Natural killer cell (primary cell): ENCODE data around the gene LRRC19. TPM values are rescaled to one million over a fixed set of nuclear protein-coding genes. Genes with fewer than 3 reads are reported as not detected.

Source experiments
- ATAC-seq, 3 donors: fragments of 150-1000 bp in 2 of 3; fragments of 200-7000 bp in 1 of 3; cut with Tn5 transposase; 1 replicate in 1 of 3; 2 replicates in 2 of 3; pipeline ENCODE4 v1.10.0; 2021; ENCODE audit warnings: mild to moderate bottlenecking in 2 of 3, moderate library complexity in 2 of 3
- DNase-seq, 2 donors: peaks; one replicate each; pipeline versions ENCODE4 v3.0.0 to v3.0.0-alpha.2; 2013 to 2021; ENCODE audit warnings: mixed read lengths in 1 of 2
- H3K27ac ChIP-seq: one replicate; pipeline ENCODE4 v1.5.1; 2013; ENCODE audit warnings: mild to moderate bottlenecking, low read length
- H3K27me3 ChIP-seq: one replicate; pipeline ENCODE4 v1.6.1; 2013; ENCODE audit warnings: low read length; ENCODE audit not compliant: control insufficient read depth, insufficient read depth
- H3K36me3 ChIP-seq: one replicate; pipeline ENCODE4 v1.6.1; 2013; ENCODE audit warnings: low read length; ENCODE audit not compliant: control insufficient read depth, insufficient read depth
- H3K4me1 ChIP-seq: one replicate; pipeline ENCODE4 v1.6.1; 2013; ENCODE audit warnings: low read length; ENCODE audit not compliant: control insufficient read depth, insufficient read depth
- H3K4me3 ChIP-seq: one replicate; pipeline ENCODE4 v1.5.1; 2013; ENCODE audit warnings: low read length
- H3K9me3 ChIP-seq: one replicate; pipeline ENCODE4 v1.6.1; 2013; ENCODE audit warnings: low read length; ENCODE audit not compliant: control insufficient read depth, insufficient read depth
- H3K27ac Mint-ChIP-seq, 2 donors: one replicate each; pipeline ENCODE4 v1.8.0; 2022; ENCODE audit warnings: mild to moderate bottlenecking in 2 of 2, mixed read lengths in 2 of 2, moderate library complexity in 1 of 2
- H3K27me3 Mint-ChIP-seq, 2 donors: one replicate each; pipeline ENCODE4 v1.8.0; 2022; ENCODE audit warnings: low read depth in 2 of 2, mixed read lengths in 2 of 2
- H3K36me3 Mint-ChIP-seq: one replicate; pipeline ENCODE4 v1.8.0; 2022; ENCODE audit warnings: mixed read lengths
- H3K4me1 Mint-ChIP-seq, 2 donors: one replicate each; pipeline ENCODE4 v1.8.0; 2022; ENCODE audit warnings: mixed read lengths in 2 of 2
- H3K4me3 Mint-ChIP-seq: one replicate; pipeline ENCODE4 v1.8.0; 2022; ENCODE audit warnings: mild to moderate bottlenecking, moderate library complexity, mixed read lengths
- H3K9me3 Mint-ChIP-seq, 2 donors: one replicate each; pipeline ENCODE4 v1.8.0; 2022; ENCODE audit warnings: mixed read lengths in 2 of 2
- WGBS: methylation state at CpG from one replicate; pipeline ENCODE4 v1.1.7; 2013; ENCODE audit warnings: missing lambda C conversion rate; ENCODE audit not compliant: insufficient coverage; 5-methylcytosine and 5-hydroxymethylcytosine counted together
- intact Hi-C: fragments of 100-400 bp; cut with micrococcal nuclease; formaldehyde crosslinking; loops from one replicate; pipeline ENCODE4 v1.14.2; 2022
- total RNA-seq, 4 donors: library from RNA; stranded (reverse); fragments of 120-200 nt in 1 of 4; gene quantifications; one replicate each; pipeline versions ENCODE4 v1.2.3 to v1.2.4, GENCODE V29; 2013 to 2022
- TF ChIP-seq, protein P1 (sequence below): fragments of 200-600 bp; IDR thresholded peaks from one replicate; pipeline ENCODE4 v1.8.0; 2022; ENCODE audit warnings: antibody characterized with exemption

Gene LRRC19
- total RNA-seq, 3 donors from 2014 or later (not counting 1 experiment from before 2014, with no cell fraction given): not detected

DNA sequence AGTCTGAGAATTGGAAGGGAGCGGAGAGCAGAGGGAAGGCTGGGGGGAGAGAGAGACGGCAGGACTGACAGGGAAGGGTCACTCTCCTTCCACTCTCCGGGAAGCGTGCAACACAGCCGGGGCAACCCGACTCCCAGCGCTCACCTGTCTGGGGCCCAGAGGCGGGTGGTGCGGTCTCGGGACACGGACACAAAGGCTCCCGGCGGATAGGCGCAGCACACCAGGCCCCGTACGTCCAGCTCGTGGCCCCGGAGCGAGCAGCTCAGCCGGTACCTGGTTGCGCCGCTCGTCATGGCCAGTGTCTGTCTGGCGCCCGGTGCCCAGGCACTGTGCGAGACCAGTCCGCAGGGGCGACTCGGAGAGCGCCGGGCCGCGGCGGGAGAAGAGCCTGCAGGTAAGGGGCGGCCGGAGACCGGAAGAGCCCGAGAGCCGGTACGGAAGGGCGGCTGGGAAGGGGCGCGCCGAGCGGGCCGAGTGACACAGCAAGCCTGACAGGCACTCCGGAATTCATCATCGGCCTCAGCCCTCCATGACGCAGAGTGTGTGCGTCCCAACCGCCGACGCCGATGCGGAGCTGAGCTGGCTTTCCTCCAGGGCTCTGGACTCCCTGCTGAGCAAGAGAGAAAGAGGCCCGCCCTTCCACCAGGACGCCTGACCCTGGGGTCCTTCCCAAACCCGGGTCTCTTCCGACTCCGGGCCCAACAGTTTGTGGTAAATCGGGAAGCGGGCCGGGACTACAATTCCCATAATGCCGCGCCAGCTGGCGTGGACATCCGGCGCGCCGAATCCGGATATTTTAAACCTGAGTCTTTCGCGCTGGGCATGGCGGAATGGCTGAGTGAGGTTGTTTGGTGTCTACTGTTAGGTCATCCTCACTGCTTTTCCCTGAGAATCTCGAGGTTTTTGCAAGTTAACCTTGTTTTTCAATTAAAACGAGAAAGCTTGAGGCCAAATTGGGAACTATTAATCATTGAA, 58.4 kb downstream of the LRRC19 start, which contains the start of gene PLAA:
TSS of gene PLAA (minus strand) at position 490 of the 975 bp plus-strand sequence. CDS start at position 293, 197 bp downstream.
- Mint-ChIP-seq H3K27ac (peak within 1 kb of the TSS; percentile 99 to 100), H3K9me3 (no peaks in the 10 kb centered on the region), H3K4me1 (peaks cover 36 to 41% of the 10 kb centered on the region in 2 donors), H3K36me3 (no peaks in the 10 kb centered on the region), H3K27me3 (peaks cover 0 to 7% of the 10 kb centered on the region in 2 donors), H3K4me3 (peak within 1 kb of the TSS; percentile 97)
- intact Hi-C loops: loop anchor here (1.0 kb wide), 2 partner anchors 9 to 55 kb away; partner anchors contain the start of genes CAAP1 and IFT74
- Histone ChIP-seq H3K27me3 (no peaks in the 10 kb centered on the region), H3K4me1 (peaks cover 14% of the 10 kb centered on the region), H3K36me3 (peaks cover 5% of the 10 kb centered on the region), H3K4me3 (peak within 1 kb of the TSS; percentile 76), H3K27ac (peak within 1 kb of the TSS; percentile 92), H3K9me3 (no peaks in the 10 kb centered on the region)
- DNase-seq (peak; percentile 87 to 92), ATAC-seq (peak; percentile 93 to 97 (median 95))
- TF ChIP-seq, protein P1, sequence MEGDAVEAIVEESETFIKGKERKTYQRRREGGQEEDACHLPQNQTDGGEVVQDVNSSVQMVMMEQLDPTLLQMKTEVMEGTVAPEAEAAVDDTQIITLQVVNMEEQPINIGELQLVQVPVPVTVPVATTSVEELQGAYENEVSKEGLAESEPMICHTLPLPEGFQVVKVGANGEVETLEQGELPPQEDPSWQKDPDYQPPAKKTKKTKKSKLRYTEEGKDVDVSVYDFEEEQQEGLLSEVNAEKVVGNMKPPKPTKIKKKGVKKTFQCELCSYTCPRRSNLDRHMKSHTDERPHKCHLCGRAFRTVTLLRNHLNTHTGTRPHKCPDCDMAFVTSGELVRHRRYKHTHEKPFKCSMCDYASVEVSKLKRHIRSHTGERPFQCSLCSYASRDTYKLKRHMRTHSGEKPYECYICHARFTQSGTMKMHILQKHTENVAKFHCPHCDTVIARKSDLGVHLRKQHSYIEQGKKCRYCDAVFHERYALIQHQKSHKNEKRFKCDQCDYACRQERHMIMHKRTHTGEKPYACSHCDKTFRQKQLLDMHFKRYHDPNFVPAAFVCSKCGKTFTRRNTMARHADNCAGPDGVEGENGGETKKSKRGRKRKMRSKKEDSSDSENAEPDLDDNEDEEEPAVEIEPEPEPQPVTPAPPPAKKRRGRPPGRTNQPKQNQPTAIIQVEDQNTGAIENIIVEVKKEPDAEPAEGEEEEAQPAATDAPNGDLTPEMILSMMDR: no peak
- whole genome bisulfite sequencing: under 1% methylated on average over 76 of the region's 76 CpGs

DNA sequence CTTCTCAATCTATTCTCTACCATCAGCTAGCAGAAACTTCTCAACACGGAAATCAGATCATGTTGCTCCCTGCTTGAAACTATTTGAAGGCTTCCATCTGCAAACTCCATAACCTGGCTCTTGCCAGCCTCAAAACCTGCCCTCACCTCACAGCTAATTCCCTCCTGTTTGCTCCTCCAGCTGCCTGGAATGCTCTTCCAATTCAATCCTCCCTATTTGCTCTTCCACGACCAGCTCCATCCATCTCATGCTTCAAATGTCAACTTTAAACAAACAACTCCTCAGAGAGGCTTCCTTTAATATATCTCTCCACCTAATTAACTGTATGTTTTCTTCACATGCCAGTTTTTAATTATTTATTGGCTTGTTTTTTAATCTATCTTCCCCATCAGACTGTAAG, 59.9 kb downstream of the LRRC19 start:
- WGBS: 79% methylated on average over 2 of the region's 2 CpGs
- Mint-ChIP-seq H3K4me3 (peak overlapping the region; percentile 97), H3K36me3 (no peaks in the 10 kb centered on the region), H3K27ac (peak overlapping the region; percentile 99 to 100), H3K27me3 (peaks cover 0 to 7% of the 10 kb centered on the region in 2 donors), H3K9me3 (no peaks in the 10 kb centered on the region), H3K4me1 (peaks cover 48 to 55% of the 10 kb centered on the region in 2 donors)
- Histone ChIP-seq H3K9me3 (no peaks in the 10 kb centered on the region), H3K4me1 (peaks cover 14% of the 10 kb centered on the region), H3K4me3 (no peak overlapping the region), H3K27ac (no peak overlapping the region), H3K36me3 (peaks cover 5% of the 10 kb centered on the region), H3K27me3 (no peaks in the 10 kb centered on the region)
- ATAC-seq: no peak
- TF ChIP-seq, protein P1: no peak
- peak in 1 of 2 donors; percentile 2 for DNase-seq
- intact Hi-C loops: no loop called here

Other genes starting within 250 kb of the LRRC19 start
- 10 to 100 TPM; 12.6 to 16.8 (median 15.2) TPM for gene CAAP1, start 112.9 kb downstream of the LRRC19 start, total RNA-seq
- 10 to 100 TPM; 38.1 to 51.2 (median 45.5) TPM for gene PLAA, start 58.4 kb downstream of the LRRC19 start, total RNA-seq
- 1 to 10 TPM; 6.0 to 8.7 (median 7.0) TPM for gene IFT74, start 49.3 kb downstream of the LRRC19 start, total RNA-seq
- not detected for gene TEK, start 103.6 kb upstream of the LRRC19 start, total RNA-seq